ENCODE results near the gene LRBA. TPM values are rescaled to one million over a fixed set of nuclear protein-coding genes. Genes with fewer than 3 reads are reported as not detected.

LRBA gene
- total RNA-seq, 1 donor from 2014 or later, result 39.9 TPM

DNA sequence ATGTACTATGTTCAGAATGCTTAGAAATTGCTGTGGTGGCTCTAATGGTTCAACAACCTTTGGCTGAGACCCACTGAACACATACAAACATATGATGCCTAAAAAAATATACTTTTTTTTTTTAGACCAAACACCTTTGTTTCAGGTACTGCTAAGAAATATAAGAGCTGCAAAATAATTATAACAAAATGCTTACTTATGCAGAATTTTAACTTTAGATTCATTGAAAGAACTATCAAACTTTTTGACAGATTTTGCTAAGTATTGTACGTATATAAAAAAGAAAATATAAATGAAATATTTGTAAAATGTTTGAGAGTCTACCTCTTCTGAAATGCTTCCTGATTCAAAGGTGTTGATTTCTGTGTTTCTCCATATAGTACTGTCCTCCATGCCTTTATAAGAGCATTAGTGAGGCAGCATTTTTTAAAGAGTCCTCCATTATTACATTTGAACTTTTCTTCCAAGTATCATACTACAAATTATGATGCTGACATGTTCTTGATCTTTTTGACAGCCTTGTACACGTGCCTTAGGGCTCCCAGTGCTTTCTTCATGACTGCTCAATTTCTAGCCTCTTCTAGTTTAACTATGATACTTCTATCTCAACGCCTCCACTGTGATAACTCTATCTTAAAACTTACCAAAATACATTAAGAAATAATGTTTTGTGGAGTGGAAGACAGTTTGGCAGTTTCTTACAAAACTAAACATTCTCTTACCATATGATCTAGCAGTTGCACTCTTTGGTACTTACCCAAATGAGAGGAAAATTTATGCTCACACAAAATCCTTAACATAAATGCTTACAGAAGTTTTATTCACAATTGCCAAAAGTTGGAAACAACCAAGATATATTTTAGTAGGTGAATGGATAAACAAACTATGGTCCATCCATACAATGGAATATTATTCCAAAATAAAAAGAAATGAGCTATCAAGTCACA lies 645.4 kb downstream of the LRBA start:
- H3K27ac ChIP-seq, result no peak overlapping the region
- TF ChIP-seq, protein P1, sequence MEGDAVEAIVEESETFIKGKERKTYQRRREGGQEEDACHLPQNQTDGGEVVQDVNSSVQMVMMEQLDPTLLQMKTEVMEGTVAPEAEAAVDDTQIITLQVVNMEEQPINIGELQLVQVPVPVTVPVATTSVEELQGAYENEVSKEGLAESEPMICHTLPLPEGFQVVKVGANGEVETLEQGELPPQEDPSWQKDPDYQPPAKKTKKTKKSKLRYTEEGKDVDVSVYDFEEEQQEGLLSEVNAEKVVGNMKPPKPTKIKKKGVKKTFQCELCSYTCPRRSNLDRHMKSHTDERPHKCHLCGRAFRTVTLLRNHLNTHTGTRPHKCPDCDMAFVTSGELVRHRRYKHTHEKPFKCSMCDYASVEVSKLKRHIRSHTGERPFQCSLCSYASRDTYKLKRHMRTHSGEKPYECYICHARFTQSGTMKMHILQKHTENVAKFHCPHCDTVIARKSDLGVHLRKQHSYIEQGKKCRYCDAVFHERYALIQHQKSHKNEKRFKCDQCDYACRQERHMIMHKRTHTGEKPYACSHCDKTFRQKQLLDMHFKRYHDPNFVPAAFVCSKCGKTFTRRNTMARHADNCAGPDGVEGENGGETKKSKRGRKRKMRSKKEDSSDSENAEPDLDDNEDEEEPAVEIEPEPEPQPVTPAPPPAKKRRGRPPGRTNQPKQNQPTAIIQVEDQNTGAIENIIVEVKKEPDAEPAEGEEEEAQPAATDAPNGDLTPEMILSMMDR (IDR thresholded peaks at IDR 0.05), result no peak
- DNase-seq (no peak), ATAC-seq (no peak)
- intact Hi-C loops (cut with DNase I), result no loop called here
- no peaks in the 10 kb centered on the region for H3K9me3 ChIP-seq
- no peak overlapping the region for H3K4me3 ChIP-seq
- H3K27me3 ChIP-seq, result no peaks in the 10 kb centered on the region
- H3K4me1 ChIP-seq, result no peaks in the 10 kb centered on the region
- H3K36me3 ChIP-seq, result no peaks in the 10 kb centered on the region

DNA sequence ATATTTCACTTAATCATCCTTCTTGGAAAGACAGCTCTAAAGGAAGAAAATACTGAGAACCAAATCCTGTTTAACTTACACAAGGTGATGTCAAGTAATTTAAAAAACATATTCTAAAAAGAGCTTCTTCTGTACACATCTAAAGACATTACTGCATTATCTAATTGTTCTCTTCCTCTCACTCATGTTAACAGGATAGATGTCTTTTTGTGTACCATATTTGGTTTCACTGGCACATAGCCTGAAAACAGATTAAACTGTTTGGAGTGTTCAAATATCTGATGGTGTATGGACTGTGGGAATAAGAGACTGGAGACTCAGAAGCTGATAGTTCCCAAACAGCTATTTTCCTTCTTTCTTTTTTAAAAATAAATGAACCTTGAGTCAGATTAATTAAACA lies 646.4 kb downstream of the LRBA start:
- ATAC-seq, result no peak
- H3K27me3 ChIP-seq, result no peaks in the 10 kb centered on the region
- TF ChIP-seq, protein P1 (IDR thresholded peaks at IDR 0.05), result no peak
- intact Hi-C loops (cut with DNase I), result no loop called here
- H3K4me1 ChIP-seq, result no peaks in the 10 kb centered on the region
- H3K27ac ChIP-seq, result no peak overlapping the region
- H3K36me3 ChIP-seq, result no peaks in the 10 kb centered on the region
- no peaks in the 10 kb centered on the region for H3K9me3 ChIP-seq
- no peak overlapping the region for H3K4me3 ChIP-seq
- DNase-seq, result no peak

DNA sequence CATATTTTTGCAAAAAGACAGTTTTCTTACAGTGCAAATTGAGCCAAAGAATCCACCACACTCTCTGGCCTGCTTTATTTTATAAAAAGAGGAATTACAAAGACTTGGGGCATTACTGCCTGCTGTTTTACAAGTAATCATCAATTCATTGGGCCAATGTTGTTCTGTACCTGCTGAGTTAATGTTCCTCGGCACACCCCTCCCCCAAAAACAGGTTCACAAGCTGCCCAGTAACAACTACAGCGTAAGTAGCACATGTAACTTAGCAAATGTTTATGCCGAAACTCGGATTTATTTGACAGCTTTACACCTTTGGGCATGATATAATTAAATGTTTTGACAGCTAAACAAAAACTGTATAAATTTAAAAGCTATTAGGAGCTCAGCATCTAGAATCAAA lies 647.8 kb downstream of the LRBA start:
- Histone ChIP-seq H3K36me3 (no peaks in the 10 kb centered on the region), H3K27me3 (no peaks in the 10 kb centered on the region), H3K9me3 (no peaks in the 10 kb centered on the region), H3K4me1 (no peaks in the 10 kb centered on the region), H3K27ac (no peak overlapping the region), H3K4me3 (no peak overlapping the region)
- no peak for ATAC-seq
- TF ChIP-seq, protein P1 (IDR thresholded peaks at IDR 0.05), result no peak
- intact Hi-C loops (cut with DNase I), result no loop called here
- DNase-seq, result no peak

GRCh38 chr4:150366487-150366999 lies 648.5 kb downstream of the LRBA start:
- intact Hi-C loops (cut with DNase I), result no loop called here
- H3K4me1 ChIP-seq, result no peaks in the 10 kb centered on the region
- no peaks in the 10 kb centered on the region for H3K27me3 ChIP-seq
- TF ChIP-seq, protein P1 (IDR thresholded peaks at IDR 0.05), result no peak
- H3K27ac ChIP-seq, result no peak overlapping the region
- ATAC-seq (peak; percentile 60), DNase-seq (no peak)
- no peak overlapping the region for H3K4me3 ChIP-seq
- H3K9me3 ChIP-seq, result no peaks in the 10 kb centered on the region
- H3K36me3 ChIP-seq, result no peaks in the 10 kb centered on the region

DNA sequence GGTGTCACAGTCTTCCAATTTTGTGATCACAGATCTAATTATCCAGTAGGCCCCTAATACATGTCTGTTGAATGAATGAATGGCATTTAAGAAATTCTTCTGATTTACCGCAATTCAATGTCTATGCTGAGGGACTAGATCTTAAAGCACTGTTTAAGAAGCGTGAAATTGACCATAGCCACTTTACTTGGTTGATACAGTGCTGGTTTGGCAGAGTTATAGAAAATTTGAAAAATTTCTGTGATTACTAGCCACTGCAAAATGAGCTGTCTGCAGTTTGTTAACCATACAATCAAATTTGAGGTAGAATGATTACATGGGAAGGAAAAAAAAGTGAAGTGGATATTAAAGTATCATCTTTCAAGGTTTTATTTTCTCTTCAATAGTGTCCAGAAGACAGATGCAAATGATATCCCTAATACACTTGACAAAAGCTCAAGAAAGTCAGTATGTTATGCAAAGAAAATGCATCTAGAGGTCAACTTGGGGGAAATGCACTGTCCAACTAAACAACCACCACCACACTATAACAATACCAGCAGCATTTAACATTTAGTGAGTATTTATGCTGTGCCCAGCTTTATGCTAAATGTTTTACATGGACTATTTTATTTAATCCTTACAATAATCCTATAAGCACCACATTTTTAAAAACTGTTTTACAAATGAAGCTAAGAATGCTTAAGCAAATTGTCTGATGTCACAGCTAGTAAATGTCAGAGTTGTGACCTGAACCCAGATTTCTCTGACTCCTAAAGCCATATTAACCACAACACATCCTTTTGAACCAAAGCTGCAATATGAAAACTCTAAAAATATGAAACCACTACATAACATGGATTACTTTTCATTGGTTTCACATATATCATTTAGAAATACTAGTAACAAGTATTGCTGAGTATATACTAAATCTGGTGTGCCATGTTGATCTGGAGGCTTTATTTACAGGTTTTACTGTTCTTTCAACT lies 651.1 kb downstream of the LRBA start:
- Histone ChIP-seq H3K36me3 (no peaks in the 10 kb centered on the region), H3K27me3 (no peaks in the 10 kb centered on the region), H3K4me3 (no peak overlapping the region), H3K9me3 (no peaks in the 10 kb centered on the region), H3K4me1 (no peaks in the 10 kb centered on the region), H3K27ac (no peak overlapping the region)
- DNase-seq, result no peak
- intact Hi-C loops (cut with DNase I), result no loop called here
- TF ChIP-seq, protein P1 (IDR thresholded peaks at IDR 0.05), result no peak
- ATAC-seq, result no peak
